Right ventricle myocardium inferior (tissue), 1 donor: ENCODE results near the gene TNIK. TPM values are rescaled to one million over a fixed set of nuclear protein-coding genes. Genes with fewer than 3 reads are reported as not detected.
"Not testable (repeated sequence)": the region's sequence is repeated elsewhere in the genome, so short reads cannot be mapped to it uniquely, and the experiment has no call there.

ENCODE experiments used
- ATAC-seq: fragments of 200-7000 bp; cut with Tn5 transposase; one replicate; pipeline ENCODE4 v1.9.1; 2020; ENCODE audit warnings: mild to moderate bottlenecking, moderate library complexity
- DNase-seq: peaks from one replicate; pipeline ENCODE4 v3.0.0; 2021; ENCODE audit errors: missing footprints
- intact Hi-C: fragments of 100-400 bp; cut with DNase I; formaldehyde crosslinking; loops from one replicate; pipeline ENCODE4 v1.11.0; 2022
- total RNA-seq: library from RNA; stranded (reverse); fragmentation: NEBNext Ultra II Directional; extraction: Animal tissue kit (Norgen Biotek cat#: 25700); gene quantifications from one replicate; pipeline ENCODE4 v1.2.1, GENCODE V29; 2021
- donor health status: DM: no; HTN: yes; CAD: no; lungs with severe emphysema.

The TNIK gene
- total RNA-seq, 1 donor from 2014 or later = 29.1 TPM

DNA sequence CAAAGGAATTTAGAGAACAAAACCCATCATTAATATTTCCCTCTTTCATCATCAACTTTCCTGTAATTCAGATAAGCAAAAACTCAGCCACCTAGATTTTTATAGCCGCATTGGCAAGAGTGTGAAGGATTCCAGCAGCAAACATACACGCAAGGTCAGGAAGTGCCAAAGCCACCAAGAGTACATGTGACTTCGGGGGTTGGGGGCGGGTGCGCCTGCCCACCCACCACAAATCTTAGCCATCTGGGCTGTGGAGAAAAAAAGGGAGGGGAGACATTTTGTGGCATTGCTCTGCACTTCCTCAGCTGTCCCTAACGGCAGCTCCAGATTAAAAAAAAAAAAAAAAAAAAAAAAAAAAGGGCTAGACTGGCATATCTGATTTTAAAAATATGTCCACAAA, 148.4 kb downstream of the TNIK start:
- no peak for ATAC-seq
- intact Hi-C loops = no loop called here

DNA sequence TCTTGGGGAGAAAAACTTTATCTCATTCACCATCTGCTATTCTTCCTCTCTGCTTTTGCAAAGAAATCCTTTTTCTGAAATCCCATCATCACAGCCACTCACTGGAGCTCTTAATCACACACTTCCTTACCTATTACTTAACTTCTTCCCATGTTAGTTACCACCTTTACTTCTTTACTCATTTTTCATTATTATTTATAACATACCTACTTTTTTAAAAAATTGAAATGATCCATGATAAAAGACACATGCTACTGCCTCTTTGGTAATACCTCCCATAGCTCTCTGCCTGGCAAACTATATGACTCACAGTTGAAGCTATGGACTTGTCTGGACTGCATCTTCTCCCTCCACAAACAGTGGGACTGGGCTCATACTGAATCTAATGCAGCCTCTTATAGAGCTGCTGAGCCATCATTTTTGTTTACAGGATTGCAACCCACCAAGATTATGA, 150.3 kb downstream of the TNIK start:
- intact Hi-C loops = no loop called here
- ATAC-seq = no peak

More for the DNA sequence above, 148.4 kb downstream of the TNIK start:
- no peak for DNase-seq

GRCh38 chr3:171307988-171308387, 152.2 kb downstream of the TNIK start:
- ATAC-seq = no peak
- intact Hi-C loops = no loop called here
- DNase-seq = no peak

More for the DNA sequence above, 150.3 kb downstream of the TNIK start:
- no peak for DNase-seq

- ATAC-seq (no peak), DNase-seq (no peak)
- intact Hi-C loops = no loop called here
These were observed 153.1 kb downstream of the TNIK start for GRCh38 chr3:171307046-171307585.

DNA sequence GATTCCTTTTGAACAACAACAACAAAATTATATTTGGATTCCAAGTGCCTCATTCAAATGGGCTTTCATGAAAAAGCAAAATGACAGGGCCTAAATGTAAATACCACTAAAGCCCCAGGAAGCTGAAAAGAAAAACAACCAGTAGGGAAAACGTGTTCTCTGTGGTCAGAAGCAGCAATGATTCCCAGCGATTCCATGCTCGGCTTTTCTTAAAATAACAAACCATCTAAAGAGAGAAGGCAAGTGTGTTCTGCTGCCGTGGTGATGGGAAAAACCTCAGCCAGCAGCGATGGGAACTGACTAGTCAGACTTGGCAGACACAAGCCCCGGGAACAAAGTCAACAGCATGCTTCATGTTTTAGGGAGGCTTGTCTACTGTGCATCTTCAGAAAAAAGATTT, 153.6 kb downstream of the TNIK start:
- peak; percentile 92 for ATAC-seq
- intact Hi-C loops = no loop called here
- DNase-seq = peak; percentile 75

DNA sequence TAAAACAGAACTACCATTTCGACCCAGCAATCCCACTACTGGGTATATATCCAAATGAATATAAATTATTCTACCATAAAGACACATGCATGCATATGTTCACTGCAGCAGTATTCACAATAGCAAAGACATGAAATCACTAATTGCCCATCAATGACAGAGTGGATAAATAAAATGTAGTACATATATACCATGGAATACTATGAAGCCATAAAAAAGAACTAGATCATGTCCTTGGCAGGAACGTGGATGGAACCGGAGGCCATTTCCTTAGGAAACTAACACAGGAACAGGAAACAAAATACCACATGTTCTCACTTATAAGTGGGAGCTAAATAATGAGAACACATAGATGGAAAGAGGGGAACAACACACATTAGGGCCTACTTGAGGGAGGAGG, 154.4 kb downstream of the TNIK start:
- intact Hi-C loops, DNase-seq, ATAC-seq: not testable (repeated sequence)

GRCh38 chr3:171304498-171304897, 155.7 kb downstream of the TNIK start:
- intact Hi-C loops, ATAC-seq, DNase-seq: not testable (repeated sequence)

GRCh38 chr3:171304017-171304416, 156.2 kb downstream of the TNIK start:
- ATAC-seq, intact Hi-C loops: not testable (repeated sequence)

GRCh38 chr3:171301998-171302397, 158.2 kb downstream of the TNIK start:
- DNase-seq (no peak), ATAC-seq (peak; percentile 25)
- intact Hi-C loops = no loop called here

More at GRCh38 chr3:171304017-171304416, 156.2 kb downstream of the TNIK start:
- not testable (repeated sequence) for DNase-seq

GRCh38 chr3:171301002-171301401, 159.2 kb downstream of the TNIK start:
- ATAC-seq = no peak
- DNase-seq = no peak
- intact Hi-C loops = no loop called here

GRCh38 chr3:171297951-171298350, 162.3 kb downstream of the TNIK start:
- ATAC-seq (peak; percentile 49), DNase-seq (no peak)
- intact Hi-C loops = no loop called here

DNA sequence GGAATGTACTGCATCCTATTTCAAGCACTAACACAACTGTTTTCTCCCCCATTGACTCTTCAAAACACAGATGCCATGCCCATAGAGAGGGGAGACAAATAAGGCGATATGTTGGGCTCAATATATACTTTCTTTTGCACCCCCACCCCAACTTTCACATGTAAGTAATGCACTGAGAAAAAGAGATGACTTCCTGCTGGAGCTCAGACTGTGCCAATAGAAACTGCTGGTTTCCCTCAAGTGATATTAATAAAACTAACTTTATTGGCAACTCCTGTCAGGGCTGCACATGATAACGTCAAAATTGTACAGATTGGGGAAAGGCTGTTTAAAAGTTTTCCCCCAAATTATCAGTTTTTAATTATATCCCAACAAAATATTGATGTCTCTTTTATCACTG, 163.0 kb downstream of the TNIK start:
- DNase-seq = no peak
- intact Hi-C loops = no loop called here
- ATAC-seq = no peak

GRCh38 chr3:171295484-171296373, 164.5 kb downstream of the TNIK start:
- DNase-seq (no peak), ATAC-seq (peak; percentile 77)
- intact Hi-C loops = no loop called here

- no peak for DNase-seq
- intact Hi-C loops = no loop called here
- no peak for ATAC-seq
These were observed 166.9 kb downstream of the TNIK start for GRCh38 chr3:171293142-171293782.

DNA sequence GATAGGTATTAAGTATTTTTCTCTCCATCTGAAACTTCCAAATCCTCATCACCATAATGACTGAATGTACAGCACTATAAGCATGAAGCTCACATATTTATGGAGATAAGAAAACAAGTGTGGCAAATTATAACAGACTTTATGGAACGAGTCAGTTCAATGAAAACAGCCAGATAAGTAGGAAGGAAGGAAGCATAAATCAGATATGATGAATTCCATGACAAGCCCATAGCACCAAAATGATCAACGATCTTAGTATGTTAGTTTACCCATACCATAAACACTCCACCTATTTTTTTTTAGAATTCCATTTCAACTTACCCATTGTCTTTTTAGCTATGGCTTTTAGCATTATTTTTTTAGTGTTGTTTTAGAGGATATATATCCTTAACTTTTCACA, 169.5 kb downstream of the TNIK start:
- intact Hi-C loops = no loop called here
- ATAC-seq (no peak), DNase-seq (no peak)

- intact Hi-C loops = no loop called here
- DNase-seq (no peak), ATAC-seq (no peak)
These were observed 170.9 kb downstream of the TNIK start for GRCh38 chr3:171289291-171289690.

GRCh38 chr3:171287761-171288160, 172.4 kb downstream of the TNIK start:
- DNase-seq, ATAC-seq, intact Hi-C loops: not testable (repeated sequence)

DNA sequence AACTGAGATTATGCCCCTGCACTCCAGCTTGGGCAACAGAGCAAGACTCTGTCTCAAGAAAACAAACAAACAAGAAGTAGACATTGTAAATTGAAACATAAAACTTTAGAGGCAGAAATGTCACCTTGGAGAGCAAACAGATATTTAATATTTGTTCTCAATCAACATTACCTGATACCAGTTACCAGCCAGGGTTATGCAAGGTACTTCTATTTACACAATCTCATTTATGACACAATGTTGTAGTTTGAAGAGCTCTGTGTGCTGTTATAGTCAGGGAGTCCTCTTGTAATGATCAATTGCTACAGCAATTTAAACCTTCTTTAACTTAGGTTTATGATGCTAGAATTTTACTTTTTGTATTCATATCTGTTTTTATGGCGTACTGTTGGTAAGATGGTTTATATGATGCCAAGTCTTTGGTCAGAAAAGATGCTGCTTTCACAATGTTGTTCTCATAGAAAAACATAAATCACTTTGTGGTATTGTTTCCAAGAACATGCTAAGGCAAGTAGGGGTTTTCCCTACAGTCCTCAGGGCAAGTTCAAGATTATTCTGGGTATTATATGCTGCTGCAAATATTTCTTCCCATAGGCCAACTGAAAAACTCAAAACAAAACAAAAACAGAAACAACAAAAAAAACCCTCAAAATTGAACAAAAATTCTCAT, 173.5 kb downstream of the TNIK start:
- ATAC-seq = no peak
- intact Hi-C loops = no loop called here
- no peak for DNase-seq

DNA sequence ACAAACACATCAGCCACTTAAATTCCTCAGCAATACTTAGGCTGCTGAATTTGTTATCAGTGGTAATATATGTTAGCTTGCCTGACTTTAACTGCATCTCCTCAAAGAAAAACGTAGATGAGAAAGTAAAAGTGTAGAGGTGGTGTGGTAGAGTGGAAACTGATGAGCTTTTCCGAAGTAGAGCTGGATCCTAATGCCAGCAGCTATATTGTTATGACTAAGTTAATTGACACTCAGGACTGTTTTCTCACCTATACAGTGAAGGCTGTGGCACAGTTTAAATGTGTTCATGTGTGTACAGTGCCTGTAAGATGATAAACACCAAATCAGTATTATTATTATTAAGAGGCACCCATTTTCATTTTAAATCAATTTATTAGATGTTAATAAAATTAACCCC, 174.9 kb downstream of the TNIK start:
- ATAC-seq (no peak), DNase-seq (no peak)
- intact Hi-C loops = no loop called here
